PC-3 (cell line): ENCODE results near the gene NUDT3.
"Not testable (repeated sequence)": the region's sequence is repeated elsewhere in the genome, so short reads cannot be mapped to it uniquely, and the experiment has no call there.

Source experiments
- EZH2 ChIP-seq: fragments of 300-600 bp; sonication (generic); IDR thresholded peaks from one replicate; pipeline ENCODE4 v1.6.1; 2017; ENCODE audit warnings: antibody characterized with exemption, mild to moderate bottlenecking, low read length; ENCODE audit not compliant: unreplicated experiment
- EZH2phosphoT487 ChIP-seq: fragments of 300-600 bp; sonication (generic); IDR thresholded peaks from 2 replicates; pipeline ENCODE4 v1.6.1; 2018; ENCODE audit warnings: mild to moderate bottlenecking, antibody characterized with exemption, low read length, borderline replicate concordance
- TF ChIP-seq, protein P1 (sequence below): fragments of 300-600 bp; sonication (generic); conservative IDR thresholded peaks from 2 replicates; pipeline ENCODE4 v1.5.1; 2017; ENCODE audit warnings: antibody characterized with exemption, low read depth, mild to moderate bottlenecking, low read length

DNA sequence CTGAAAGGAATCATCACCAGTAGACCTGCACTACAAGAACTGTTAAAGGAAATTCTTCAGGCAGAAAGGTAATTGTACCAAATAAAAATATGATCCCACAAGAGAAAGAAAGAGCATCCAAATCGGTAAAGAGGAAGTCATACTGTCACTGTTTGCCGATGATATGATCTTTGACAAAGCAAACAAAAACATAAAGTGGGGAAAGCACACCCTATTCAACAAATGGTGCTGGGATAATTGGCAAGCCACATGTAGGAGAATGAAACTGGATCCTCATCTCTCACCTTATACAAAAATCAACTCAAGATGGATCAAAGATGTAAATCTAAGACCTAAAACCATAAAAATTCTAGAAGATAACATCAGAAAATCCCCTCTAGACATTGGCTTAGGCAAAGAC is 140.1 kb downstream of the NUDT3 start:
- TF ChIP-seq, protein P1, sequence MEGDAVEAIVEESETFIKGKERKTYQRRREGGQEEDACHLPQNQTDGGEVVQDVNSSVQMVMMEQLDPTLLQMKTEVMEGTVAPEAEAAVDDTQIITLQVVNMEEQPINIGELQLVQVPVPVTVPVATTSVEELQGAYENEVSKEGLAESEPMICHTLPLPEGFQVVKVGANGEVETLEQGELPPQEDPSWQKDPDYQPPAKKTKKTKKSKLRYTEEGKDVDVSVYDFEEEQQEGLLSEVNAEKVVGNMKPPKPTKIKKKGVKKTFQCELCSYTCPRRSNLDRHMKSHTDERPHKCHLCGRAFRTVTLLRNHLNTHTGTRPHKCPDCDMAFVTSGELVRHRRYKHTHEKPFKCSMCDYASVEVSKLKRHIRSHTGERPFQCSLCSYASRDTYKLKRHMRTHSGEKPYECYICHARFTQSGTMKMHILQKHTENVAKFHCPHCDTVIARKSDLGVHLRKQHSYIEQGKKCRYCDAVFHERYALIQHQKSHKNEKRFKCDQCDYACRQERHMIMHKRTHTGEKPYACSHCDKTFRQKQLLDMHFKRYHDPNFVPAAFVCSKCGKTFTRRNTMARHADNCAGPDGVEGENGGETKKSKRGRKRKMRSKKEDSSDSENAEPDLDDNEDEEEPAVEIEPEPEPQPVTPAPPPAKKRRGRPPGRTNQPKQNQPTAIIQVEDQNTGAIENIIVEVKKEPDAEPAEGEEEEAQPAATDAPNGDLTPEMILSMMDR = not testable (repeated sequence)
- not testable (repeated sequence) for TF ChIP-seq EZH2, EZH2phosphoT487
